ENCODE data around the gene GAA. TPM values are rescaled to one million over a fixed set of nuclear protein-coding genes. Genes with fewer than 3 reads are reported as not detected.

Gene GAA
- total RNA-seq, 1 experiment from 2014 or later, result 131 TPM

DNA sequence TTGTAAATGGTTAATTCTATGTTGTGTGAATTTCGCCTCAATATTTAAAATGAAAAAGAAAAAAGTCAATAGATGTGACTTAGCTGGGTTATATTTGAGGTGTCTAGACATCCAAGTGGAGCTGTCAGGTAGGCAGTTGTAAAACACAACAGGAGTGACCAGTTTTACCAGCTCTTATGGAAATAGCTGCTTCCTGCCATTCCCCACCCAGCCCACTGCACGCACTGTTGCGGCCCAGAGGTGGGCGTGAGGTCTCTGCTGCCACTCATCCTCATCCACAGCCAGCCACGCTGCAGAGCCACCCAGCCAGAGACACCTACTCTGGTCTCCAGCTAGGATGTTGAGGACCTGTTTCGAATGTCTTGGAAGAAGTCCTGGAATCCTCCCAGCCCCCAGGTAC, 65.1 kb downstream of the GAA start:
- CTCF ChIA-PET, result interaction anchor here (0.9 kb wide), 1 partner anchor 13 kb away, joined by 3 read pairs; no protein-coding TSS in a partner anchor
- POLR2A ChIA-PET, result no interaction called here

More for the DNA sequence above, 65.1 kb downstream of the GAA start:
- TF ChIP-seq RAD21 (IDR thresholded peaks at IDR 0.05; ENCODE audit: low read depth) (no peak), ZNF274 (IDR thresholded peaks at IDR 0.05; ENCODE audit: low read depth, low read length) (no peak), JUND (IDR thresholded peaks at IDR 0.05) (no peak), TCF7L2 (IDR thresholded peaks at IDR 0.05; ENCODE audit: borderline replicate concordance, extremely low read depth, insufficient read depth, insufficient read length) (no peak), CEBPB (IDR thresholded peaks at IDR 0.05; ENCODE audit: low read depth) (no peak), ZFX (IDR thresholded peaks at IDR 0.05) (no peak), EZH2 (IDR thresholded peaks at IDR 0.05) (no peak), SRF (IDR thresholded peaks at IDR 0.05; ENCODE audit: low read depth) (no peak), EZH2phosphoT487 (IDR thresholded peaks at IDR 0.05; ENCODE audit: borderline replicate concordance) (no peak)
- TF ChIP-seq, protein P1, sequence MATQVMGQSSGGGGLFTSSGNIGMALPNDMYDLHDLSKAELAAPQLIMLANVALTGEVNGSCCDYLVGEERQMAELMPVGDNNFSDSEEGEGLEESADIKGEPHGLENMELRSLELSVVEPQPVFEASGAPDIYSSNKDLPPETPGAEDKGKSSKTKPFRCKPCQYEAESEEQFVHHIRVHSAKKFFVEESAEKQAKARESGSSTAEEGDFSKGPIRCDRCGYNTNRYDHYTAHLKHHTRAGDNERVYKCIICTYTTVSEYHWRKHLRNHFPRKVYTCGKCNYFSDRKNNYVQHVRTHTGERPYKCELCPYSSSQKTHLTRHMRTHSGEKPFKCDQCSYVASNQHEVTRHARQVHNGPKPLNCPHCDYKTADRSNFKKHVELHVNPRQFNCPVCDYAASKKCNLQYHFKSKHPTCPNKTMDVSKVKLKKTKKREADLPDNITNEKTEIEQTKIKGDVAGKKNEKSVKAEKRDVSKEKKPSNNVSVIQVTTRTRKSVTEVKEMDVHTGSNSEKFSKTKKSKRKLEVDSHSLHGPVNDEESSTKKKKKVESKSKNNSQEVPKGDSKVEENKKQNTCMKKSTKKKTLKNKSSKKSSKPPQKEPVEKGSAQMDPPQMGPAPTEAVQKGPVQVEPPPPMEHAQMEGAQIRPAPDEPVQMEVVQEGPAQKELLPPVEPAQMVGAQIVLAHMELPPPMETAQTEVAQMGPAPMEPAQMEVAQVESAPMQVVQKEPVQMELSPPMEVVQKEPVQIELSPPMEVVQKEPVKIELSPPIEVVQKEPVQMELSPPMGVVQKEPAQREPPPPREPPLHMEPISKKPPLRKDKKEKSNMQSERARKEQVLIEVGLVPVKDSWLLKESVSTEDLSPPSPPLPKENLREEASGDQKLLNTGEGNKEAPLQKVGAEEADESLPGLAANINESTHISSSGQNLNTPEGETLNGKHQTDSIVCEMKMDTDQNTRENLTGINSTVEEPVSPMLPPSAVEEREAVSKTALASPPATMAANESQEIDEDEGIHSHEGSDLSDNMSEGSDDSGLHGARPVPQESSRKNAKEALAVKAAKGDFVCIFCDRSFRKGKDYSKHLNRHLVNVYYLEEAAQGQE (IDR thresholded peaks at IDR 0.05; ENCODE audit: low read depth), result no peak
- intact Hi-C loops (cut with micrococcal nuclease), result no loop called here
- RAD21 ChIA-PET (ENCODE audit: low non-redundant PET in 1 of 2, low total read pairs in 2 of 2, uncharacterized antibody in 2 of 2, unreplicated experiment in 2 of 2), result interaction anchor here in 1 of 2 experiments (0.5 kb wide), 1 partner anchor 26 kb away, joined by 3 read pairs; no protein-coding TSS in a partner anchor
- Histone ChIP-seq H4K20me1 (ENCODE audit: insufficient read depth) (no peaks in the 10 kb centered on the region), H3K9me2 (ENCODE audit: insufficient read depth) (no peaks in the 10 kb centered on the region), H3K36me3 (ENCODE audit: control insufficient read depth in 1 of 2, insufficient read depth in 2 of 2, low read length in 2 of 2) (no peaks in the 10 kb centered on the region), H2AFZ (ENCODE audit: low read depth, low read length, poor library complexity, severe bottlenecking) (no peak overlapping the region), H3K4me3 (replicated peaks in 1 of 2; ENCODE audit: low read depth in 1 of 2, low read length in 2 of 2) (no peak overlapping the region), H3K9ac (ENCODE audit: low read length) (no peak overlapping the region), H3K4me1 (ENCODE audit: control insufficient read depth in 1 of 2, insufficient read depth in 2 of 2, low read length in 2 of 2) (peaks cover 4 to 12% of the 10 kb centered on the region in 2 experiments; a peak in 2 of 4 replicates), H3K27me3 (ENCODE audit: insufficient read depth, low read length) (no peaks in the 10 kb centered on the region), H3K79me2 (ENCODE audit: insufficient read depth, low read length) (no peaks in the 10 kb centered on the region), H3K9me3 (ENCODE audit: control insufficient read depth in 1 of 2, insufficient read depth in 1 of 2, low read depth in 1 of 2, low read length in 2 of 2) (no peaks in the 10 kb centered on the region), H3K4me2 (ENCODE audit: low read length) (no peak overlapping the region), H3K27ac (ENCODE audit: low read depth, low read length) (no peak overlapping the region)
- DNase-seq (ENCODE audit: low read depth, low spot score), result no peak
- BruUV-seq (replicated peaks), result no TSS peak
- ATAC-seq, result 0 out of 2 replicates have a peak, but pooled peaks have one; percentile 35

All from HCT116 (cell line).